Measurements from ENCODE around the gene COL4A2. TPM values are rescaled to one million over a fixed set of nuclear protein-coding genes. Genes with fewer than 3 reads are reported as not detected.
A peak's percentile ranks its signal among the peaks of the same experiment; 100 is the strongest.

COL4A2 gene
- total and polyA plus RNA-seq, 8 donors, result 18.4 to 130 (median 43.8) TPM

GRCh38 chr13:110523838-110524540 lies 216.9 kb downstream of the COL4A2 start:
- H3K9me3 ChIP-seq, result no peaks in the 10 kb centered on the region
- 86 to 88% methylated on average over 17 of the region's 17 CpGs for WGBS, 2 donors
- peaks cover 0 to 12% (median 0%) of the 10 kb centered on the region in 3 donors for H3K36me3 ChIP-seq
- FAIRE-seq (no peak), DNase-seq (peak in 2 of 6 donors; percentile 46 to 48), ATAC-seq (no peak)
- intact Hi-C loops (cut with DNase I), result no loop called here
- H3K4me1 ChIP-seq, result peaks cover 44 to 55% (median 51%) of the 10 kb centered on the region in 3 donors
- TF ChIP-seq, protein P1, sequence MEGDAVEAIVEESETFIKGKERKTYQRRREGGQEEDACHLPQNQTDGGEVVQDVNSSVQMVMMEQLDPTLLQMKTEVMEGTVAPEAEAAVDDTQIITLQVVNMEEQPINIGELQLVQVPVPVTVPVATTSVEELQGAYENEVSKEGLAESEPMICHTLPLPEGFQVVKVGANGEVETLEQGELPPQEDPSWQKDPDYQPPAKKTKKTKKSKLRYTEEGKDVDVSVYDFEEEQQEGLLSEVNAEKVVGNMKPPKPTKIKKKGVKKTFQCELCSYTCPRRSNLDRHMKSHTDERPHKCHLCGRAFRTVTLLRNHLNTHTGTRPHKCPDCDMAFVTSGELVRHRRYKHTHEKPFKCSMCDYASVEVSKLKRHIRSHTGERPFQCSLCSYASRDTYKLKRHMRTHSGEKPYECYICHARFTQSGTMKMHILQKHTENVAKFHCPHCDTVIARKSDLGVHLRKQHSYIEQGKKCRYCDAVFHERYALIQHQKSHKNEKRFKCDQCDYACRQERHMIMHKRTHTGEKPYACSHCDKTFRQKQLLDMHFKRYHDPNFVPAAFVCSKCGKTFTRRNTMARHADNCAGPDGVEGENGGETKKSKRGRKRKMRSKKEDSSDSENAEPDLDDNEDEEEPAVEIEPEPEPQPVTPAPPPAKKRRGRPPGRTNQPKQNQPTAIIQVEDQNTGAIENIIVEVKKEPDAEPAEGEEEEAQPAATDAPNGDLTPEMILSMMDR (IDR thresholded peaks at IDR 0.05), result no peak
- H3K27ac ChIP-seq, result peak overlapping the region in 2 of 4 donors; percentile 70 to 79
- H3K4me3 ChIP-seq, result no peak overlapping the region
- H3K27me3 ChIP-seq, result no peaks in the 10 kb centered on the region

DNA sequence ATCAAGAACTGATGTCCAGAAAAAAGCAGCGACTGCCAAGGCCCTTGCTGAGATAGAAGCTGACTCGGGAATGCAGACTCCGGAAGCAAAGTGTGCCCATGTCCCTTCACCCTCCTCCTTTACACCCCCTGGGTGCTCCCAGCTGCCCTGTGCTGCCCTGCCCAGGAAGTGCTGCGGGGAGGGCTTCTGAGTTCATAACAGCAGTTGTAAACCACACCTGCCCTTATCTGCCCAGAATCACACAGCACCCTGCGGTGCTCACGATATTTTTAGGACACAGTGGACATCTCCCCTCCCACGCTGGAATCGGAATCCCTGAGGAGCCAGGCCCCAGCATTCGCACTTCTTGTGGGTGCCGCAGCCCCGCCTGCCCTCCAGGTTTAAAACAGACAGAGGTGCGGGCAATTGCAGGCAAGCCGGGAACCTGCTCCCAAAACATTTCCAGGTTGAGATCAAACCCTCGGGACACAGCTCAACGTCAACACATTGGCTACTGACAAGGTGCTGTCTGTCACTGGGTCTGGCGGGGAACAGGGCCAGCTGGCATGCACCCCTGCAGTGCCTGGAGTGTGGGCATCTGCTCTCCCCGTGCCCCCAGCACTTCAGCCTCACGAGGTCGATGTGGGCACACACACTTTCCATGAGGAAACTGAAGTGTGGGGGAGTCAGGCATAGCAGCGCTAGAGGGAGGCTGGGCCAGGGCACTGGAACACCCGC lies 217.6 kb downstream of the COL4A2 start:
- peak overlapping the region; percentile 24 to 79 (median 56) for H3K27ac ChIP-seq
- ATAC-seq, result peak; percentile 33 to 45 (median 36)
- peak in 5 of 6 donors; percentile 41 to 68 (median 59) for DNase-seq
- TF ChIP-seq, protein P1 (IDR thresholded peaks at IDR 0.05), result no peak
- 27 to 43% methylated on average over 21 of the region's 21 CpGs for WGBS, 2 donors
- peaks cover 0 to 12% (median 0%) of the 10 kb centered on the region in 3 donors for H3K36me3 ChIP-seq
- FAIRE-seq, result no peak
- no peak overlapping the region for H3K4me3 ChIP-seq
- H3K27me3 ChIP-seq, result no peaks in the 10 kb centered on the region
- intact Hi-C loops (cut with DNase I), result no loop called here
- peaks cover 44 to 61% (median 51%) of the 10 kb centered on the region in 3 donors for H3K4me1 ChIP-seq
- no peaks in the 10 kb centered on the region for H3K9me3 ChIP-seq

GRCh38 chr13:110525328-110526319 lies 218.5 kb downstream of the COL4A2 start:
- Histone ChIP-seq H3K27me3 (no peaks in the 10 kb centered on the region), H3K27ac (peak overlapping the region; percentile 13 to 79 (median 56)), H3K4me1 (peaks cover 43 to 60% (median 48%) of the 10 kb centered on the region in 3 donors), H3K9me3 (no peaks in the 10 kb centered on the region), H3K36me3 (peaks cover 0 to 12% (median 0%) of the 10 kb centered on the region in 3 donors), H3K4me3 (no peak overlapping the region)
- TF ChIP-seq, protein P1 (IDR thresholded peaks at IDR 0.05), result no peak
- ATAC-seq, result peak in 3 of 4 donors; percentile 1 to 5 (median 2)
- intact Hi-C loops (cut with DNase I), result no loop called here
- FAIRE-seq, result no peak
- WGBS, 2 donors, result 45% methylated on average over 25 of the region's 25 CpGs
- peak in 2 of 6 donors; percentile 31 to 65 for DNase-seq

DNA sequence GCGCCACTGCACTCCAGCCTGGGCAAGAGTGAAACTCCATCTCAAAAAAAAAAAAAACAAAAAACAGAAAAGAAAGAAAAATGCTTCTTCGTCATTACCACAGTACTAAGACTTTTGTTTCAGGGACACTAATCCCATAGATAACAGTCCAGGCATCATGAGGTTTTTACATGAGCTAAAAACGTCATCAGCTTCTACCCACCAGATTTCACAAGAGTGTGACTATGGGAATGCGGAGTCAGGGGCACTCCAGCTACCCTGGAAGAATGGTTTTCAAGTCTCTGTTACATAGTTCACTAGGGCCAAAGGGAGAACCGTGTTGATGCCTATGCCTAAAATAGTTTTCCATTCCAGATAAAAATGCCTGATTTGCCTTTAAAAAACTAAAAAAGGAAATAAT lies 221.3 kb downstream of the COL4A2 start:
- Histone ChIP-seq H3K4me1 (peaks cover 34 to 56% (median 37%) of the 10 kb centered on the region in 3 donors), H3K4me3 (no peak overlapping the region), H3K9me3 (no peaks in the 10 kb centered on the region), H3K27ac (peak overlapping the region; percentile 32 to 79 (median 64)), H3K27me3 (no peaks in the 10 kb centered on the region), H3K36me3 (peaks cover 0 to 5% (median 0%) of the 10 kb centered on the region in 3 donors)
- intact Hi-C loops (cut with DNase I), result no loop called here
- TF ChIP-seq, protein P1 (IDR thresholded peaks at IDR 0.05), result no peak
- peak in 2 of 4 donors; percentile 1 to 3 for ATAC-seq
- WGBS, 2 donors, result 70 to 75% methylated on average over 5 of the region's 5 CpGs
- no peak for FAIRE-seq
- no peak for DNase-seq

Data from pancreas (tissue), 10 donors.